Left forelimb (tissue), 1 donor: ENCODE results near the gene TMEM86B.
"Not testable (repeated sequence)": the region's sequence is repeated elsewhere in the genome, so short reads cannot be mapped to it uniquely, and the experiment has no call there.

Experiments used
- DNase-seq: peaks from one replicate; pipeline ENCODE4 v3.0.0-alpha.2; 2018; ENCODE audit warnings: low spot score

The TMEM86B gene

GRCh38 chr19:55220525-55220924, 8.0 kb downstream of the TMEM86B start:
- DNase-seq: no peak

GRCh38 chr19:55216461-55217198, 11.9 kb downstream of the TMEM86B start:
- peak; percentile 86 for DNase-seq

DNA sequence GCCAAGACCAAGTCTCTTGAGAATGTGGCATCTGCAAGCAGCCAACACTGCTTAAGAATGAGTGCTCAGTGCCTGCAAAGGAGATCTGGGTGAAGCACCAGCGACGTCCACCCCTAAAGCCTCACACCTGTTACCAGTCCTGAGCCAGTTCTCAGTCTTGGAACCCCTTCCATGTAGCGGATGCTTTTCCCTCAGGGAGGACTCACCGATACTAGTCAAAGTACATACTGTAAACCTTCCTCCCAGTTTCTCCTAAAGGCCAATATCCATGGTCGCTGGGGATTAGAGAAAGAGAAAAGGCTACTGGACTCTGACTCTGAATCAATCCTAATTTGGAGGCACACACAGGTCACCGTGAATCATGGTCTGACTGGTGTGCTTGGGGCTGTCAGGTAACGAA, 15.0 kb downstream of the TMEM86B start:
- DNase-seq: no peak

DNA sequence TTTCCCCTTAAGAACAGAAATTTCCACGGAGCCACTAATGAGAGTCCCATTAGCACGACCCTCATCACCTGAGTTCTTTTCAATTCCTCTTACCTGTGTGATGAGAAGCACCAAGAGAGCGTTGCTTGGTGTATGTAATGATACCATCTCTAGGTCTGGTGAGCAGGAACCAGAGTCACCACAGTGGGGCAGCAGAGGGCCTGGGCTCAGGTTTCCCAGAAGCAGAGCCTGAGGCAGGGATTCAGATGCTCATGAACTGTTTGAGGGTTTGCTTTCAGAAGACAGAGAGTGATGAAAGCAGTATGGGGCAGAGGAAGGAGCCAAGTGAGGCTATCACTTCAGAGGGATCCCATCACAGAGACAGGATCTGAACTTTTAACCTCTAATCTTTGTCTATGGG, 16.1 kb downstream of the TMEM86B start:
- DNase-seq: no peak

- DNase-seq: no peak
Measured at GRCh38 chr19:55209693-55210472, 18.7 kb downstream of the TMEM86B start.

GRCh38 chr19:55208880-55209692, 19.5 kb downstream of the TMEM86B start, which contains the start of gene PTPRH:
PTPRH (minus strand) TSS chr19:55209501; CDS start chr19:55209433, 68 bp downstream.
- DNase-seq: no peak

- DNase-seq: no peak
Measured at GRCh38 chr19:55206664-55207500, 21.7 kb downstream of the TMEM86B start.

GRCh38 chr19:55202199-55202598, 26.4 kb downstream of the TMEM86B start:
- not testable (repeated sequence) for DNase-seq

DNA sequence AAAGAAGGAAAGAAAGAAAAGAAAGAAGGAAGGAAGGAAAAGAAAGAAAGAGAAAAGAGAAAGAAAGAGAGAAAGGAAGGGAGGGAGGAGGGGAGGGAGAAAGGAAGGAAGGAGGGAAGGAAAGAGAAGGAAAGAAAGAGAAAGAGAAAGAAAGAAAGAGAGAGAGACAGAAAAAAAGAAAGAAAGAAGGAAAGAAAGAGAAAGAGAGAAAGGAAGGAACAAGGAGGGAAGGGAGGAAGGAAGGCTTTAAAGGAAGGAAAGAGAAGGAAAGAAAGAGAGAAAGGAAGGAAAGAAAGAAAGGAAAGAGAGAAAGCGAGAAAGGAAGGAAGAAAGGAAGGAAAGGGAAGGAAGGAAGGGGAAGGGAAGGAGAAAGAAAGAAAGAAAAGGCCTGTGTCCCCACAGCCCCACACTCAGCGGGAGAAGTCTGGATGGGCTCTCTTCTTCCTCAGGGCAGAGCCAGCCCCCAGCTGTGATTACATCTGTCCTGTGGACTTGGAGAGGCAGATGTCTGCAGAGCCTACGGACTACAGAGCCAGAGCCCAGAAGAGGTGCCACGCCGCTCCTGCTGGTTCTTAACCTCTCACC, 28.9 kb downstream of the TMEM86B start:
- DNase-seq: no peak

- DNase-seq: no peak
Measured at GRCh38 chr19:55198651-55199050, 29.9 kb downstream of the TMEM86B start.

DNA sequence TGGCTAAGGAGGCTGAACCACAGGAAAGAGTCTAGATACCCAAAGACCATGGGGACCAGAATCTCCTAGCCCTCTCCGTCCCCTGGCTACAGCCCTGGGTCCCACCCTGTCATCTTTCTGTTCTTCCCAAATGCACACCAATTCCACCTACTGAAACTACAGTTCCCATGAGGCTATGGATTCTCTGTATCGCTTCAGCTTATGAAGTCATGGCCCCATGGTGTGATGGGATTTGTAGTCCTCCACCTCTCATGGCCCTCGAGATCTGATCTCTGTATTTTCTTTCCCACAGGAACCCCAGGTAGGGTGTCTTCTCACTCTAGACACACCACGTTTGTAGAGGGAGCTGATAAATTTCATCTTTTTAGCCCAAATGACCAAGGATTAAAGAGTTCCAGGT, 31.0 kb downstream of the TMEM86B start:
- DNase-seq: no peak

DNA sequence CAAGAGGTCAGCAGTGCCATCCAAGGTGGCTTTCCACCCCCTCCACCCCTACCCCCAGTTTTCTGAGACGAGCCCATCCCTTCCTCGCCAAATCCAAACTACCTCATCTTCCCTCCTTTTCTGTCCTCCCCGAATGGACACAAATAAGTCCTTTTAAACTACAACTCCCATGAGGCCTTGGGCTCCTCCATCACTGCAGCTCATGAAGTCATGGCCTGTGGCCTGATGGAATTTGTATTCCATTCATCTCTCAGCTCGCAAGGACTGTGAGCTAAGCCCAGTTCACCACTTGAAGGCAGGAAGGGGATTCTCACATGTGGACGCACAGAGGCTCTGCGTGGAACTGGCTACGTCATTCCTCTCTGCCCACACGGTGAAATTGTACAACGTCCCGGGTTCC, 31.8 kb downstream of the TMEM86B start:
- no peak for DNase-seq

- DNase-seq: no peak
Measured at GRCh38 chr19:55193481-55193880, 35.1 kb downstream of the TMEM86B start.

DNA sequence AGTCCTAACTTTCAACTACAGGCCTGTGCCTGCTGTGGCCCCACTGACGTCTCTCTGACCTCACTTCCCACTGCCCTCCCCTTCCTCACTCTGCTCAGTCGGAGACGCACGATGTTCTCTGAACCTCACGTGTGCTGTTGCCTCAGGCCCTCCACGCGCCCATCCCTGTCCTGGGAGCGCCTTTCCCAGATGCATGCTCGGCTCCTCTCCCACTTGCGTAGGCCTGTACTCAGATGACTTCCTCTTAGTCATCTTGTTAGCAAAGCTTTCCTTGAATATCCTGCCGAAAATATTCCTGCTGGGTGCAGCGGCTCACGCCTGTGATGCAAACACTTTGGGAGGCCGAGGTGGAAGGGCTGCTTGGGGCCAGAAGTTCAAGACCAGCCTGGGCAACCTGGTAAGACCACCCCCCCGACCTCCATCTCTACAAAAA, 39.1 kb downstream of the TMEM86B start:
- DNase-seq: no peak

DNA sequence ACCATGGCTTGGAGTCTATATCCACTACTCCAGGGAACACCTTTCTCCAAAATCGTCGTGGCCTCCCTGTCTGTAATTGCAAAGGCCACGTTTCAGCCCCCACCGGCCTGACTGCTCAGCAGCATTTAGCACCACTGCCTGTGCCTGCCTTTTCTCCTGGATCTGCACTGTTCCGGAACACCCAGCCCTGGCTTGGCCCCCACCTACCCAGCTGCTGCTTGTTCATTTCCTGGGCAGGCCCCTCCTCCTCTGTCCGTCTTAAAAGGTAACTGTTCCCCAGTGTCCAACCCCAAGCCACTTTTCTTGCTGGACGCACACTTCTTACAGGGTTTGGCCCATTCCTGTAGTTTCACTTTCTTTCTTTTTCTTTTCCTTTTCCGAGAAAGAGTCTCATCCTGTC, 39.9 kb downstream of the TMEM86B start:
- DNase-seq: no peak

DNA sequence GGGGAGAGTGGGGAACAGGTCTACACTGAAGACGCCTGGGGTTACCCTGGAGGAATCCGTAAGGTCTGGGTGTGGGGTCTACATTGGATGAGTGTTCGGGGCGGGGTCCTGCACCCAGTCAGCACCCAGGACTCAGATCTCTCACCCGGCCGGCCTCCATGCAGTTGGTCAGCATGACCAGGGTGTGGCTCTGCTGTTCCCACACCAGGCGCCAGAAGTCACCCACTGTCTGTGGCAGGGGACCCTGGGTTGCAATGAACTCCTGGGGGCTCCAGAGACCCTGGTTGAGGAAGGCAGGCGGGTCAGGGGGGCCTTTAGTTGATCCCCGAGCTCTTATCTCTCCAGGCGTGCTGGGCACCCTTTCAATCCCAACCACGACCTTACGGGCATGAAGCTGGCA, 42.5 kb downstream of the TMEM86B start:
- DNase-seq: no peak

DNA sequence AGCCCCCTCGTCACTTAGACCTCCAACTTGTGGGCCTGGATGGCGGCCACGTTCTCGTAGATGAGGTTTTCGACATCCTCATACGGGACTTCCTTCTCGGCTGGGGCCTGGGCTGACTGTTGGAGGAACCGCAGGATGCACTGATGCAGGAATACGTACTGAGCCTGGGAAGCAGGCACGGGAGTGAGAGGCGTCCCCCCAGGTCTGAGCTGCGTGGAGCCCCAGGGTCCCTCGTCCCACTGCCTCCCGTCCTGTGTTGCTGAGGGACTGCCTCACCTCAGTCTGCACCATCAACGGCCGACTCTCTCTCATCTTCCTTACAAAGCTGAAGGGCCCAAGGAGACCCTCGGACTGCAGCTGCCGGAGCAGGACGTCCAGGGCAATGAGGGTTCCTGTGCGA, 46.8 kb downstream of the TMEM86B start:
- no peak for DNase-seq

DNA sequence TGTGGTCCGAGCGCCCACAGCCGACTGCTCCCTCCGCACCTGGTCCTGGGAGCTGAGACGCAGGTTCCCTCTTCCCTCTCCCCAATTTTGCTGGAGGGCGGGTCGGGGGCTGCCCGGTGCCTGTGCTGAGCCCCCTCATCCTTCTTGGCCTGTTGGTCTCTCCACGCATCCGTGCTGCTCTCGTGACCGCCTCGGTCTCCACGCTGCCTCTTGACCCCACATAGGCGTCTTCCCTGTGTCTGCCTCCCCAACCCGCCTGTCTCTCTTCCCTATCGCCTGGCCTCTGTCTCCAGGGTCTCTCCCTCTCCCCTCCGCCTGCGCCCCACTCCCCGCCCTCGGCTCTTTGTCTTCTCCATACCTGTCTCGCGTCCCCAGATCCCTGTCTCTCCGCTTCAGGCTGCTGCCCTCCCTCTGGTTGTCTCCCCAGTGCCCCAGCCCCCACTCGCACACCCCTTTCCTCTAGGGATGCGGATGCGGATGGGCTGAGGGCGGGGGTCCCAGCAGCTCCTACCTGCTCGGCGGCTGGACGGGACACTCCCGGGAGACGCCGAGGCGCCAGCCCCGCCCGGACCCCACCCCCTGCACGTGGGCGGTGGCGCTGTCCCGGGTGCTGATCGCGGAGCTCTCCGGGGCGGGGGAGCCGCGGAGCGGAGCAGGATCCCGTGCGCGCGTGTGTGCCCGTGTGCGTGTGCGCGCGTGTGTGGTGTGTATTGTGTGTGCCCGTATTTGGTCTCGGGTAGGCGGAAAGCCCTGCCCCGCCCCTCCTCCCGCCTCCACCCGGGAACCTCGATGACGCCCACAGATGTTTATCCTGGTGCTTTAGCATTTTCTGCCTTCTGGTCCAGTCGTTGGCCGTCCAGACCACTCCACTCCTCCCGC, 48.7 kb downstream of the TMEM86B start, which contains the start of gene SYT5:
Gene SYT5, minus strand, starts transcription at position 684 of the 879 bp plus-strand sequence. CDS start 1,248 bp downstream, outside the sequence.
- DNase-seq: no peak

DNA sequence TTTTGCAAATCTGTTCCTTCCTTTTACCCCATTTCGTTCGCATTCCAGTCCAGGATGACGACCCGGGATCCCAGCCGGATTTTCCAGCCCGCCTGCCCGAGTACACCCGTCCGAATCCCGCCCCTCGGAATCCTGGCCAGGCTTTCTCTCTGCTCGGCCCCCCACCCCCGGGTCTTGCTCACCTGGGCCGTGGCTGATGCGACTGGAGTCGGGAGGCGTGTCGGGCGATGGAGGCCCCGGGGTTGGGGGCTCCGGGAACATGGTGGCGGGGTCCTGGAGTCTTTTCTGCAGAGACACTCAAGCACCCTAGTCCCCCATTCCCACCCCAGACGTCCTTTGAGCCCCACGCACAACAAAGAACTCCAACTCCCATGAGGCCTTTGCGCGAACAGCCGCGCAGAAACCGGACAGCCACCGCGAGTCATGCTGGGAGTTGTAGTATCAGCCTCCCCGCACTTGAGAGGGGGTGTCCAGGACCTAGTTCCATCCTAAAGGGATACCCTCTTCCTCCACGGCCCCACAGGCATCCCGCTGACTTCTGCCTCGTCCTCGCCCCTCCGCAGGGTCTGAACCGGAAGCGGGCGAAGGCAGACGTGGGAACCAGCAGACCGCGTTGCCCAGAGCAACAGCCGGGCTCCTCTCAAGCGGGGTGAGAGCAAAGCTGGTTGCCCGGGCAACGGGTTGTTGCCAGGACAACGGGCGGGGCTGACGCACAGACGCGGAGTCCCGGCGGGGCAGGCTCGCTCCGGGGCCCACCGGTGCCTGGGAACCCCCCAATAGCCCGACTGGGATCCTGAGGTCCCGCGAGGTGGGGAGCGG, 49.6 kb downstream of the TMEM86B start:
- no peak for DNase-seq
